Spleen (tissue), 7 donors: ENCODE data around the gene MYO7A.

Experiments used
- CTCF ChIP-seq, 11 experiments: fragments of 200-600 bp in 7 of 11; fragments of 450-650 bp in 4 of 11; sonication (generic) in 4 of 11; IDR thresholded peaks in 8 of 11; conservative IDR thresholded peaks in 3 of 11; 1 replicate in 7 of 11; 2 replicates in 4 of 11; pipeline versions ENCODE4 v1.4.0 to v1.8.0; 2016 to 2021; ENCODE audit warnings: antibody characterized with exemption in 11 of 11, inconsistent platforms in 4 of 11, mild to moderate bottlenecking in 1 of 11
- POLR2A ChIP-seq, 3 donors: fragments of 450-650 bp; IDR thresholded peaks; one replicate each; pipeline ENCODE4 v1.5.1; 2017; ENCODE audit warnings: antibody characterized with exemption in 3 of 3, mild to moderate bottlenecking in 1 of 3
- POLR2AphosphoS5 ChIP-seq, 3 donors: sonication (generic); formaldehyde crosslinking; IDR thresholded peaks; one replicate each; pipeline ENCODE4 v1.5.1; 2017; ENCODE audit warnings: antibody characterized with exemption in 3 of 3
- donor health status: DM: no; HTN: no; CAD: no; lungs with moderate emphysema.
- donor health status: DM: no; HTN: no; CAD: no.
- donor health status: DM: no; HTN: no; CAD: no.

GRCh38 chr11:77250881-77251640 lies 123.0 kb downstream of the MYO7A start:
- no peak for TF ChIP-seq CTCF (IDR thresholded peaks at IDR 0.05 in 8 of 11, conservative IDR thresholded peaks at IDR 0.05 in 3 of 11)
- no peak for TF ChIP-seq POLR2A (IDR thresholded peaks at IDR 0.05)
- TF ChIP-seq POLR2AphosphoS5 (IDR thresholded peaks at IDR 0.05): no peak
